AG09309 (cell line): Measurements from ENCODE around the gene HEPN1.

Experiments used
- DNase-seq: peaks from one replicate; pipeline ENCODE4 v3.0.0-alpha.2; 2010; ENCODE audit warnings: low read depth
- H3K4me3 ChIP-seq: 2 replicates; pipeline ENCODE4 v1.5.1; 2011; ENCODE audit warnings: mild to moderate bottlenecking, low read depth, low read length, moderate library complexity; ENCODE audit not compliant: control insufficient read depth
- CTCF ChIP-seq: IDR thresholded peaks from 2 replicates; pipeline ENCODE4 v1.5.1; 2011; ENCODE audit warnings: mild to moderate bottlenecking, low read depth, low read length, inconsistent platforms; ENCODE audit not compliant: insufficient read depth, control insufficient read depth; ENCODE audit errors: missing control alignments

Gene HEPN1

GRCh38 chr11:124895471-124895971 is 23.5 kb upstream of the HEPN1 start:
- no peak for DNase-seq
- H3K4me3 ChIP-seq = no peak overlapping the region

GRCh38 chr11:124896071-124896750 is 22.8 kb upstream of the HEPN1 start:
- H3K4me3 ChIP-seq = no peak overlapping the region
- no peak for DNase-seq
- TF ChIP-seq CTCF = no peak

More at GRCh38 chr11:124895471-124895971, 23.5 kb upstream of the HEPN1 start:
- TF ChIP-seq CTCF = no peak

GRCh38 chr11:124896821-124897391 is 22.1 kb upstream of the HEPN1 start:
- no peak overlapping the region for H3K4me3 ChIP-seq
- no peak for DNase-seq
- TF ChIP-seq CTCF = no peak

GRCh38 chr11:124897674-124898262 is 21.3 kb upstream of the HEPN1 start, which contains the start of gene ROBO4:
ROBO4 (minus strand) TSS chr11:124897865; CDS start chr11:124897795, 70 bp downstream.
- DNase-seq = no peak
- H3K4me3 ChIP-seq = no peak within 1 kb of the TSS
- TF ChIP-seq CTCF = no peak

- peak; percentile 72 for DNase-seq
- no peak overlapping the region for H3K4me3 ChIP-seq
- TF ChIP-seq CTCF = peak; percentile 33
These were observed 20.8 kb upstream of the HEPN1 start for GRCh38 chr11:124898263-124898680.

- no peak overlapping the region for H3K4me3 ChIP-seq
- no peak for TF ChIP-seq CTCF
These were observed 20.3 kb upstream of the HEPN1 start for GRCh38 chr11:124898711-124899110.

More at GRCh38 chr11:124898711-124899110, 20.3 kb upstream of the HEPN1 start:
- DNase-seq = no peak
